HG02759 (cell line): Measurements from ENCODE around the gene TRPM3.

Experiments
- ATAC-seq: cut with Tn5 transposase; IDR thresholded peaks from one replicate; pipeline ENCODE4 v1.9.1; 2021; ENCODE audit warnings: mild to moderate bottlenecking, moderate library complexity; ENCODE audit not compliant: unreplicated experiment

TRPM3 gene

GRCh38 chr9:70951749-70952727 lies 169.4 kb downstream of the TRPM3 start:
- no peak for ATAC-seq

DNA sequence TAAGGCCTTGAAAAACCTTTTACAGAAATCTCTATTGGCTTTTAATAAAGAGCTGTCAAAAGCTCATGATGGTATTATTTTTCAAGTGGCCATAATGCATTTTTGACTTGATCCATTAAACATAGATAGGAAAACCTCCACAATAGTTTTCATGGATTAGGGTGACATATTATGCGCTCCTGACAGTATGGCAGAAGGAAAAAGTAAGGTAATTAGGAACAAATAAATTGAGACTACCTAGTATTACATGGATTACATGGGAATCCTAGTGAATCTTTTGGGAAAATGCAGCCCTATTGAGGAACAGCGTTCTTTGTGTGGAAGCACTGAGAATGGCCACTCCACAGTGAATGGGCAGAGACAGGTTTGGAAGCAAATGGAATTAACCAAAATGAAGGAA lies 171.2 kb downstream of the TRPM3 start:
- no peak for ATAC-seq

DNA sequence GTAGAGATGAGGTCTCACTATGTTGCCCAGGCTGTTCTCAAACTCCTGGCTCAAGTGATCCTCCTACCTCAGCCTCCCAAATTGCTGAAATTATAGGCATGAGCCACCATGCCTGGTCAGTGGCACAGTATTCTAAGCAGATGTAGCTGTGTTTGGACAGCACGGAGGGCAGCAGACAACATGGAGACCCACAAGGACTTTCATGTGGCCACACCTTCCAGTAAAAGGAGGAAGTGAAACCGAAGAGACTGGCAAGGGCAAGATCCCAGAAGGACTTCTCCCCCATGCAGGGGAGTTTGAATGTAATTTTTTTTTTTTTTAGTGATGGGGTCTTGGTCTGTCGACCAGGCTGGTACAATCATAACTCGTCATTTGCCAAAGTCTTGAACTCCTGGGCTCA lies 172.2 kb downstream of the TRPM3 start:
- ATAC-seq = no peak

DNA sequence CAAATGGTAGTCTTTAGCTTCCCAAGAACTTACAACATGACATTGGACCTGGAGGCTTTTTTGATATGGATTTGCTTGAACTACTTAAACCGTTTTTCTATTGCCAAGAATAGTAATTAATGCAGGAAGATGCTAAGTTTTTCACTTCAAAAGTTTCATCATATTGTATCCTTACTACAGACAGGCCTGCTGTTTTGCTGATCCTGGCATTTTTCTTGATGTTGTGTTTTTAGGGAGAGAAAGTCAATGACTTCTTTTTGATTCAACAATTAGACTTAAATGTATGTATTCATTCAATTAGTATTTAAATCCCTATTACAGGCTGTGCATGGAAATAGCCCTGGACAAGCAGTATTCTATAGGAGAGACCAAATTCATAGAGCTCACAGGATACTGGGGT lies 172.7 kb downstream of the TRPM3 start:
- ATAC-seq = no peak

GRCh38 chr9:70947511-70947910 lies 173.9 kb downstream of the TRPM3 start:
- ATAC-seq = no peak

- ATAC-seq = no peak
These were observed 174.3 kb downstream of the TRPM3 start for GRCh38 chr9:70947086-70947485.

GRCh38 chr9:70945301-70945700 lies 176.1 kb downstream of the TRPM3 start:
- no peak for ATAC-seq

- no peak for ATAC-seq
These were observed 180.2 kb downstream of the TRPM3 start for GRCh38 chr9:70941191-70941590.

GRCh38 chr9:70940605-70941004 lies 180.8 kb downstream of the TRPM3 start:
- ATAC-seq = no peak

- no peak for ATAC-seq
These were observed 184.9 kb downstream of the TRPM3 start for GRCh38 chr9:70936536-70936935.

- ATAC-seq = no peak
These were observed 185.6 kb downstream of the TRPM3 start for GRCh38 chr9:70935856-70936255.

DNA sequence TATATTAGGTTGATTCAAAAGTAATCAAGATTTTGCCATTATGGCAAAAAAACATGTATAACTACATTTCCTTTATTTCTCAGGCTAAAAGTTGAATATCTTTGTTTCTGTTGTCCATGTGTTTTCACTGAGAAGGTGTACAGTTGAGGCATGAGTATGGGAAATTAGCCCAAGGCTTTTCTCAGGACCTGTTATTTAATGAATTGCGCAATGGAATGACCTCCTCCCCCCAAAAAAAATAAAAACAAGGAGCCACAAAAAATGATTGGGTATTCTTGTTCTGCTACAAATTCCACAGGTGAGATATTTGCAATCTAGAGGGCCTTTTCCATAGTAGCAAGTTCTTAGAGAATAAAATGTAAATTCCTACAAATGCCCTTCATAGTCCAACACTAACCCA lies 186.8 kb downstream of the TRPM3 start:
- ATAC-seq = no peak

DNA sequence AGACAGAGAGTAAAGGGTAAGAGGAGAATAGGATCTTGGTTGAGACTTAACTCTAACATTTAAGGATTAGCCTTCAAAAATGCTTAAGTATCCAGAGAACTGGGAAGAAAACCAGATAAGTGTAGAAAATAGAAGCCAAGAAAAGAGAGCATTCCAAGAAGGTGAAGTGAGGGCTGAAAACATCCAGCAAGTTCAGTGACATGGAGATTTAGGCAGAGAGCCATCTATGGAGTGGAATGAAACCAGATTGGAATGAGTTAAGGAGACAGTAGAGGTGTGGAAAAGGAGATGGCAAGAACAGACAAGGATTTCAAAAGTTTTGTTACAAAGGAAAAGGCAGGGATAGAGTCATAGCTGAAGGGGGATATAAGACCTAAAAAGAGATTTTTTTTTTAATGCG lies 188.1 kb downstream of the TRPM3 start:
- no peak for ATAC-seq

- ATAC-seq = no peak
These were observed 189.3 kb downstream of the TRPM3 start for GRCh38 chr9:70932097-70932496.

DNA sequence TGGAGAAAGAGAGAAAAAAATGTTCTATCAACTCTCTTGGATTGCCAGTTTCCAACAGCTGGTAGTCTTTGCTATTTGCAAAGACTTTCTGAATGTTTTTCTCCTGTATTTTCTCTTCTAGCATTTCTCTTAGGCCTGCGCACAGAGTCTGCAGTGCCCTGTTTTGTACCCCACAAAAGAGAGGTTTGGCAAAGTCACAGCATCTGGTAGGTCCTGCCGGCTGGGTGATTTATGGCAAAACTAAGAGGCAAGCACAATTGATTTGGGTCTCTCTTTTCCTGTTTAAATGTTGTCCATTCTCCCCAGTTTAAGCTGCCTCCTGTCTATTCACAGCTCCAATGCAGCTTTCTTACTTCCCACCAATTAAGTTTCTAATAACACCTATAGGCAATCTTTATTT lies 193.9 kb downstream of the TRPM3 start:
- no peak for ATAC-seq

DNA sequence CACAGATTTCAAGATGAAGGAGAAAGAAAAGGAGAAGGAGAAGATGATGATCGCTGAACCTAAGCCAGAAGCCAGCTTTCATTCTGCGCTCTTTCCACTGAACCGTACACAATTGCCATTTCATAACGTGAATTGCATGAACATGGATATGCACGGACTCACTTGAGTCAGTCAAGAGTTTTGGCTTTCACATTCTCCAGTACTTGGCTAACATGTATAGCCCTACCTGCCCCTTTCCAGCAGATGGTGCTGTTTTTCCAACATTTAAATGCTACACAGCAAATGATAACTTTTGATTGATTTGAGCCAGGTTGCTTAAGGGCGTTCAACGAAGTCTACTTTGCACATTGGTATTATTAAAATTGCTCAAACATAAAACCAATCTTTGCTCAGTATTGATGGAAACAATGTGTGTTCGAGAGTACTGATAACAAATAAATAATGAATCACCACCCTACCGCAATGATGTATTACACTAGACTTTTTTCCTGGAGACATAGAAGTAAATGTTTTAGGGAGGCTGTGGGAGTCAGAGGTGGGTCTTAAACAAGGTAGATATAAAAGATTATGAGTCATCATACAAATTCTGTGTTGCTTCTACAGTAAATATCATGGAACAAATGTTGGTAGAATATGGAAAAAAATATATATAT lies 196.4 kb downstream of the TRPM3 start:
- ATAC-seq = peak; percentile 92

- ATAC-seq = no peak
These were observed 197.0 kb downstream of the TRPM3 start for GRCh38 chr9:70924380-70924779.

DNA sequence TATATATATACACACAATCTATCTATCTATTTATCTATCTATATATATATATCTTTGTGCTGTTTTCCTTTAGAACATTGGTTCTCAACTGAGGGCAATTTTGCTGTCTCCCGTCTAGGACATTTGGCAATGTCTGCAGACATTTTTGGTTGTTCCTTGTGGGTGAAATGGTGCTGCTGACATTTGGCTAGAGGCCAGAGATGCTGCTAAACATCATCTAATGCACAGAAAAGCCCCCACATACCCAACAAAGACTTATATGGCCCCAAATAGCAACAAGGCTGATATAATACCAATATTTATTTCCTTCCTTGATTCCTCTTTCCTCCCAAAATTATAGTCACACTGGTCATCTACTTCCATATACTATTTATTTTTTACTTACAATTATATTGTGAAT lies 197.5 kb downstream of the TRPM3 start:
- no peak for ATAC-seq

DNA sequence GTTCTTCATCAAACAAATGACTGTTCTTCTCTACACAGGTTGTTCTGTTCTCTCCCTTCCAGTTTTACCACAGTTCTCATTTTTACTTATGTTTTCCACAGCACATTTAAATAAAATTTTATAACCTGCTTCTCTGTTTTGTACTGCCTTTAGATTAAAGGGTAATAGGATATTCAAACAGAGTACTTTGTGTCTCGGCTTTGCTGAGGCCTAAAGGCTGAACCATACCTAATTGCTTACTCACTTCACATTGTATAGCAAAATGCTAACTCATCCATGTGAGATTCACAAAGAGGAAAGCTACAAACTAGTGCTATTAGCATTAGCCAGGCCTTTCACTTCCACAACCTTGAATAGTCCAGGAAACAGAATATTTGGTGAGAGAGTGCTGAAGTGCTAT lies 200.3 kb downstream of the TRPM3 start:
- ATAC-seq = no peak

GRCh38 chr9:70917277-70917676 lies 204.1 kb downstream of the TRPM3 start:
- ATAC-seq = no peak

- no peak for ATAC-seq
These were observed 209.6 kb downstream of the TRPM3 start for GRCh38 chr9:70911791-70912190.

GRCh38 chr9:70910598-70910997 lies 210.8 kb downstream of the TRPM3 start:
- ATAC-seq = no peak
